ENCODE measurements around the gene MYO3B.
"Not testable (repeated sequence)": the region's sequence is repeated elsewhere in the genome, so short reads cannot be mapped to it uniquely, and the experiment has no call there.

The MYO3B gene

GRCh38 chr2:170639635-170640034 is 461.7 kb downstream of the MYO3B start:
- DNase-seq (ENCODE audit: low read depth in 2 of 2) = no peak

- no peak for DNase-seq (ENCODE audit: low read depth in 2 of 2)
Observed at GRCh38 chr2:170641961-170642360, 464.0 kb downstream of the MYO3B start.

- DNase-seq (ENCODE audit: low read depth in 2 of 2) = no peak
Observed at GRCh38 chr2:170643346-170643745, 465.4 kb downstream of the MYO3B start.

- DNase-seq (ENCODE audit: low read depth in 2 of 2) = no peak
Observed at GRCh38 chr2:170647741-170648436, 469.9 kb downstream of the MYO3B start.

- DNase-seq (ENCODE audit: low read depth in 2 of 2) = no peak
Observed at GRCh38 chr2:170651624-170652325, 473.8 kb downstream of the MYO3B start.

- DNase-seq (ENCODE audit: low read depth in 2 of 2) = no peak
Observed at GRCh38 chr2:170652637-170653417, 474.9 kb downstream of the MYO3B start.

- no peak for DNase-seq (ENCODE audit: low read depth in 2 of 2)
Observed at GRCh38 chr2:170656669-170657068, 478.7 kb downstream of the MYO3B start.

- peak in 1 of 2 experiments; percentile 7 for DNase-seq (ENCODE audit: low read depth in 2 of 2)
Observed at GRCh38 chr2:170660409-170660808, 482.5 kb downstream of the MYO3B start.

- DNase-seq (ENCODE audit: low read depth in 2 of 2) = no peak
Observed at GRCh38 chr2:170665743-170666142, 487.8 kb downstream of the MYO3B start.

- DNase-seq (ENCODE audit: low read depth in 2 of 2) = no peak
Observed at GRCh38 chr2:170669909-170670308, 492.0 kb downstream of the MYO3B start.

- no peak for DNase-seq (ENCODE audit: low read depth in 2 of 2)
Observed at GRCh38 chr2:170670651-170671050, 492.7 kb downstream of the MYO3B start.

- DNase-seq (ENCODE audit: low read depth in 2 of 2) = no peak
Observed at GRCh38 chr2:170671079-170671478, 493.1 kb downstream of the MYO3B start.

GRCh38 chr2:170674282-170674681 is 496.3 kb downstream of the MYO3B start:
- DNase-seq (ENCODE audit: low read depth in 2 of 2) = not testable (repeated sequence)

GRCh38 chr2:170675701-170676100 is 497.8 kb downstream of the MYO3B start:
- DNase-seq (ENCODE audit: low read depth in 2 of 2) = no peak

GRCh38 chr2:170679607-170680079 is 501.7 kb downstream of the MYO3B start:
- DNase-seq (ENCODE audit: low read depth in 2 of 2) = no peak

- no peak for DNase-seq (ENCODE audit: low read depth in 2 of 2)
Observed at GRCh38 chr2:170680172-170680941, 502.4 kb downstream of the MYO3B start.

GRCh38 chr2:170681311-170681710 is 503.4 kb downstream of the MYO3B start:
- DNase-seq (ENCODE audit: low read depth in 2 of 2) = no peak

GRCh38 chr2:170685591-170685990 is 507.6 kb downstream of the MYO3B start:
- DNase-seq (ENCODE audit: low read depth in 2 of 2) = no peak

GRCh38 chr2:170689481-170689880 is 511.5 kb downstream of the MYO3B start:
- no peak for DNase-seq (ENCODE audit: low read depth in 2 of 2)

- DNase-seq (ENCODE audit: low read depth in 2 of 2) = no peak
Observed at GRCh38 chr2:170690640-170691039, 512.7 kb downstream of the MYO3B start.

GRCh38 chr2:170694316-170694715 is 516.4 kb downstream of the MYO3B start:
- DNase-seq (ENCODE audit: low read depth in 2 of 2) = no peak

Data from fibroblast of skin of left biceps (primary cell).